Tibial artery (tissue), 4 donors: ENCODE data around the gene ST8SIA5.

Experiments used
- DNase-seq, 2 donors: peaks; one replicate each; pipeline ENCODE4 v3.0.0-alpha.2; 2019
- H3K27ac ChIP-seq, 2 donors: fragments of 200-600 bp; sonication (generic) in 1 of 2; 1 replicate in 1 of 2; 2 replicates in 1 of 2; pipeline ENCODE4 v1.5.1; 2018 to 2019; ENCODE audit warnings: mild to moderate bottlenecking in 1 of 2
- H3K27me3 ChIP-seq, 2 donors: fragments of 200-600 bp; sonication (generic) in 1 of 2; one replicate each; pipeline versions ENCODE4 v1.5.1 to v1.6.0; 2016 to 2019
- H3K36me3 ChIP-seq, 3 donors: fragments of 200-600 bp; sonication (generic) in 2 of 3; one replicate each; pipeline ENCODE4 v1.5.1; 2016 to 2019; ENCODE audit warnings: mild to moderate bottlenecking in 2 of 3
- H3K4me1 ChIP-seq, 4 donors: fragments of 200-600 bp; sonication (generic) in 2 of 4; 1 replicate in 3 of 4; 2 replicates in 1 of 4; pipeline ENCODE4 v1.5.1; 2016 to 2019
- H3K4me3 ChIP-seq, 2 donors: fragments of 200-600 bp; sonication (generic) in 1 of 2; 1 replicate in 1 of 2; 2 replicates in 1 of 2; pipeline ENCODE4 v1.5.1; 2018 to 2019; ENCODE audit warnings: mild to moderate bottlenecking in 2 of 2
- H3K9me3 ChIP-seq, 3 donors: fragments of 200-600 bp; sonication (generic) in 1 of 3; one replicate each; pipeline ENCODE4 v1.5.1; 2016 to 2019
- intact Hi-C: fragments of 100-400 bp; cut with DNase I; formaldehyde crosslinking; loops from one replicate; pipeline ENCODE4 v1.15.0; 2023; ENCODE audit warnings: low total_unique reads
- TF ChIP-seq, protein P1 (sequence below), 2 experiments: fragments of 200-600 bp in 1 of 2; fragments of 450-650 bp in 1 of 2; IDR thresholded peaks; one replicate each; pipeline ENCODE4 v1.5.1; 2017 to 2019; ENCODE audit warnings: antibody characterized with exemption in 2 of 2, mild to moderate bottlenecking in 1 of 2, moderate library complexity in 1 of 2

The ST8SIA5 gene

DNA sequence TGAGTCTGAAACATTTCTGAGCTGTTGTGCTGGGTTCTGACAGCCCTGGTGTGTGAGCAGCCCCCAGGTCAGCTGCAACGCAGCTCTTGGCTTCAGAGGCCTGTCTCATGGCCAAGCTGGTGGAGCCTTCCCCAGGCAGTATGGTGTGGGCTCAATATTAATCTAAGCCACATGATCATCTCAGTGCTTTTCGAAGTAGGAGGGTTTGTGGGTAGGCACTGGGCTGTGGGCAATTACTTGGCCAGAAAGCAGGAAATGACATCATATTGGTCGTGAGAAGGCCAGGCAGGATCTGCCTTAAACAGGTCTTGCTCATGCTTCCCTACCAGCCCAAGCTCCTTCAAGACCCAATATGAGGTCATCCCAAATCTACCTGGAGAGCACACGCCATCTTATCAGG is 126.7 kb downstream of the ST8SIA5 start:
- no peaks in the 10 kb centered on the region for H3K4me1 ChIP-seq
- H3K36me3 ChIP-seq, result no peaks in the 10 kb centered on the region
- no peaks in the 10 kb centered on the region for H3K9me3 ChIP-seq
- intact Hi-C loops, result no loop called here
- TF ChIP-seq, protein P1, sequence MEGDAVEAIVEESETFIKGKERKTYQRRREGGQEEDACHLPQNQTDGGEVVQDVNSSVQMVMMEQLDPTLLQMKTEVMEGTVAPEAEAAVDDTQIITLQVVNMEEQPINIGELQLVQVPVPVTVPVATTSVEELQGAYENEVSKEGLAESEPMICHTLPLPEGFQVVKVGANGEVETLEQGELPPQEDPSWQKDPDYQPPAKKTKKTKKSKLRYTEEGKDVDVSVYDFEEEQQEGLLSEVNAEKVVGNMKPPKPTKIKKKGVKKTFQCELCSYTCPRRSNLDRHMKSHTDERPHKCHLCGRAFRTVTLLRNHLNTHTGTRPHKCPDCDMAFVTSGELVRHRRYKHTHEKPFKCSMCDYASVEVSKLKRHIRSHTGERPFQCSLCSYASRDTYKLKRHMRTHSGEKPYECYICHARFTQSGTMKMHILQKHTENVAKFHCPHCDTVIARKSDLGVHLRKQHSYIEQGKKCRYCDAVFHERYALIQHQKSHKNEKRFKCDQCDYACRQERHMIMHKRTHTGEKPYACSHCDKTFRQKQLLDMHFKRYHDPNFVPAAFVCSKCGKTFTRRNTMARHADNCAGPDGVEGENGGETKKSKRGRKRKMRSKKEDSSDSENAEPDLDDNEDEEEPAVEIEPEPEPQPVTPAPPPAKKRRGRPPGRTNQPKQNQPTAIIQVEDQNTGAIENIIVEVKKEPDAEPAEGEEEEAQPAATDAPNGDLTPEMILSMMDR (IDR thresholded peaks at IDR 0.05), result no peak
- no peak overlapping the region for H3K4me3 ChIP-seq
- peaks cover 0 to 9% of the 10 kb centered on the region in 2 donors for H3K27me3 ChIP-seq
- DNase-seq, result no peak
- no peak overlapping the region for H3K27ac ChIP-seq

DNA sequence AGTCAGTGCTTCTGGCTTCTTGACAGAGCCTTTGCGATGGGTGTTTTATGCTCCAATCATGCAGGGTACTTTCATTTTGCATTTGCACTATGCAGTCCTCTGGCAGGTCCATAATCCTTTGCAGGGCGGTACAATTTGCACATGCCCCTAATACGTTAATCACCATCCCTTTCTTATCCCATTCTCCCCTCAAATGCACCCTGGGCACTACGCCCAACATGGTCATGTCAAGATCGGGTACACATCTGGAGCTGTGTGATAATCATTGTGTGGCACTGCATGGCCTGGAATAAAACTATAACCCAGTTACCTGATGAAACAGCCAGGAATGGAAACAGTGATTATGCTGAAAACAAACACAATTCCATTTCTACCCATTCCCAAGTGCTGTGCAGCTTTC is 127.5 kb downstream of the ST8SIA5 start:
- Histone ChIP-seq H3K9me3 (no peaks in the 10 kb centered on the region), H3K27ac (no peak overlapping the region), H3K27me3 (peaks cover 0 to 10% of the 10 kb centered on the region in 2 donors), H3K36me3 (no peaks in the 10 kb centered on the region), H3K4me1 (no peaks in the 10 kb centered on the region), H3K4me3 (no peak overlapping the region)
- no peak for DNase-seq
- TF ChIP-seq, protein P1 (IDR thresholded peaks at IDR 0.05), result no peak
- intact Hi-C loops, result no loop called here

- peaks cover 0 to 11% of the 10 kb centered on the region in 2 donors for H3K27me3 ChIP-seq
- no peak for DNase-seq
- H3K9me3 ChIP-seq, result no peaks in the 10 kb centered on the region
- H3K4me3 ChIP-seq, result no peak overlapping the region
- TF ChIP-seq, protein P1 (IDR thresholded peaks at IDR 0.05), result no peak
- H3K4me1 ChIP-seq, result peaks cover 0 to 7% (median 3%) of the 10 kb centered on the region in 4 donors
- H3K27ac ChIP-seq, result no peak overlapping the region
- intact Hi-C loops, result no loop called here
- H3K36me3 ChIP-seq, result no peaks in the 10 kb centered on the region
These were observed 128.6 kb downstream of the ST8SIA5 start for GRCh38 chr18:46628206-46628605.

- TF ChIP-seq, protein P1 (IDR thresholded peaks at IDR 0.05), result no peak
- Histone ChIP-seq H3K36me3 (no peaks in the 10 kb centered on the region), H3K27ac (no peak overlapping the region), H3K9me3 (no peaks in the 10 kb centered on the region), H3K4me3 (no peak overlapping the region), H3K4me1 (peaks cover 0 to 7% (median 3%) of the 10 kb centered on the region in 4 donors), H3K27me3 (peaks cover 0 to 11% of the 10 kb centered on the region in 2 donors)
- no peak for DNase-seq
- intact Hi-C loops, result no loop called here
These were observed 129.7 kb downstream of the ST8SIA5 start for GRCh38 chr18:46627136-46627535.

DNA sequence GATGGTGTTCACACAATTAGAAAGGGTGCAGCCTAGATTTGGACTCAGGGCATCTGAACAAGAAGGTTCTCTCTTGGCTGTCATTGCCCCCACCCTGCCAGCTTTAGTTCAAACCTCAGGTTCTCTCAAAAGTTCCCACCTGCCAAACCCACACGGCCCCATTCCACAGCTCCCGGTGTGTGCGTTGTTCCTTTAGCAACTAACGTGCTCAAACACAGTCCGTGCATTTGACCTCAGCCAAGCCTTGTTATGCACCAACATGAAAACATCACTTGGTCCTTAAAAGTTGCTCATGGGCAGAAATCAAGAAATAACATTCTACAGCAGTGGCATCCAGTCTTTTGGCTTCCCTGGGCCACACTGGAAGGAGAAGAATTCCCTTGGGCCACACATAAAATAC is 131.8 kb downstream of the ST8SIA5 start:
- no peak for DNase-seq
- Histone ChIP-seq H3K27me3 (peaks cover 0 to 11% of the 10 kb centered on the region in 2 donors), H3K27ac (no peak overlapping the region), H3K9me3 (no peaks in the 10 kb centered on the region), H3K4me3 (no peak overlapping the region), H3K36me3 (no peaks in the 10 kb centered on the region), H3K4me1 (peaks cover 0 to 7% (median 3%) of the 10 kb centered on the region in 4 donors)
- TF ChIP-seq, protein P1 (IDR thresholded peaks at IDR 0.05), result no peak
- intact Hi-C loops, result no loop called here

GRCh38 chr18:46624127-46624526 is 132.7 kb downstream of the ST8SIA5 start:
- intact Hi-C loops, result no loop called here
- Histone ChIP-seq H3K36me3 (no peaks in the 10 kb centered on the region), H3K27me3 (peaks cover 0 to 11% of the 10 kb centered on the region in 2 donors), H3K4me1 (peaks cover 0 to 7% (median 3%) of the 10 kb centered on the region in 4 donors), H3K9me3 (no peaks in the 10 kb centered on the region), H3K4me3 (no peak overlapping the region), H3K27ac (no peak overlapping the region)
- TF ChIP-seq, protein P1 (IDR thresholded peaks at IDR 0.05), result no peak
- no peak for DNase-seq
